ENCODE results near the gene TENM3.

TENM3 gene

DNA sequence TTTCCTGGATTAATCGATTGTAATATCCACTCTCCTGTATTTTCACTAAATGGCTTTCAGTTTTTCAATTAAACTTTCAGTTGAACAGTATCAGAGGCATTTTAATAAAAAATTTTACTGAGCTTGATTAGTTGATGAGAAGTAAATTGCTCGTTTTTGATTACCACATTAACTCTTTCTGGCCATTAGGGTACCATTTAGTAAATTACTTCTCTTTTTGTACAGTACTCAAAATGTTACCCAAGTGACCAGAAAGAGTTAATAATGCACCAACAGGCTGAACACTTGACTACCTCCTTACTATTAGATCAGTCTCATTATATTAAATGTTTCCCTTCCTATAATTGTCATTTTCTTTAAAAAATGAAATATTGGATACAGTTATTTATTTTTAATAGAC lies 289.2 kb downstream of the TENM3 start:
- no peak for DNase-seq

DNA sequence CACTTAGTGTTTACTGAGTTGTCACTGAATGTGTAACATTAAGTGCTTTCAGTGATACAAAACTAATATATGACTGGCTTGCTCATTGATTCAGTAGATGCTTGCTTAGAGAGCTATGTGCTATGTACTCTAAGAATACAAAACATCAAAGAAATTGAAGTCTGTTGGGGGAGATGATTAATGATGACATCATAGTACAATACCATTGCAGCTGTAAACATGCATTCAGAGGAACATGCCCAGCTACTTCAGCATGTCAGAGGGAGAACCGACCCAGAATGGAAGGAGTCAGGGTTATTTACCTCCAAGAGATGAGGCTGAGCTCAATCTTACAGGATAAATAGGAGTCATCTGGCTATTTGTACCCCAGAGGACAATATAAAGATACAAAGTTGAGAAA lies 290.8 kb downstream of the TENM3 start:
- DNase-seq = no peak

DNA sequence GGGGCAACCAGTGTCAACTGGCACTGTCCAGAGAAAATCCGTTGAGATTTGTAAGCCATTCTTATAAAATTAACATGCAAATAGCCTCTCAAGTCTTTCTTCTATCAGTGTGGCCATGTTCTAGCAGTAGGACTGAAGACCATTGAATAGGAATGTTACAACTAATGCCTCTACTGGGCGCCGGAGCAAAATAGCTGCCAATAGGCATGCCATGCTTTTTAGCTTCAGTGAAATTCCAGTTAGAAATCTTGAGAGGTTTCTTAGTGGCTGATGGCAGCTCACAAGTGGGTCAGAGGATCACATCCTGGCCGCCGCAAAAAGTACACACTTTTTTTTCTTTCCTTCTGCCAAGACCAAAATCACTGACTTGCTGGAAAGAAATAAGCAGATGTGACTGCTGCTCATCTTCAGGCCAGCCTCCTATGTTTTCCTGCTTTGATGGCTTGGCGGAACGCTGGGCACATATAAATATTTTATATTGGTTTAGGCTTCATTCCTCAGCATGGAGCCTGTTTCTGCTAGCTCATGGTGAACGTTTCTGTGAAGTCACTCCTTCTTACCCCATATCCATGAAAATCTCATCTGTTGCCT lies 293.1 kb downstream of the TENM3 start:
- no peak for DNase-seq

DNA sequence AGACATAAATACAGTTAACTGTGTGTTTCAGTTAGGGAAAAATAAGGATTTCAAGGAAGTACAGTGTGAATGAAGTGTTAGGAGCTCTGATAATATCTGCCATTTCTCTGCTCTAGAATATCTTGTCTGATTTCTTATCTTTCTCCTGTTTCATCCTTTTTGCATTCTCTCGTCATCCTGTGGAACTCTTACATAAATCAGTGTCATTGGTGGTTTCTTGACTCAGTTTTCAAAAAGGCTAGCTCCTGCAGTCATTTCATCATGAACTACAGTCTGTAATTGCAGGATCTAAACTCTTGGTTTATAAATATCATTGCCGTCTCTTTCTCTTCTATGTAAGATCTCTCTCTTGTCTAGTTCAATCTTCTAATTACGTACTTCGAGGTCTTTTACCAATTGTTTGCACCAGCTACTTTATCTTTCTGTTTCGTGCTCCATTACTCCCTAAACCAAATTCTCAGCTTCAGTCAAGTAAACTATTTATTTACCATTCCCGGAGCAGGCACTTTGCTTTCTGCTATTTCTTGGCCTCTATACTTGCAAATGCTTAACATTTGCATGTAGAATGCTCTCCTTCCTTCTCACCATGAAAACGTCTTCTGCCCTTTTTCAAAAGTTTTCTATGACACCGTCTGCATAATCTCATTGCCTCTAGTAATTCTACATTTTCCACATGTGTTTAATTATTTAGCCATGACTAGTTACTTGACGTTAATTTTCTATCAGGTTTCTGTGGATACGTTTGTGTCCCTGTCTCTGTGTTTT lies 294.0 kb downstream of the TENM3 start:
- DNase-seq = no peak

DNA sequence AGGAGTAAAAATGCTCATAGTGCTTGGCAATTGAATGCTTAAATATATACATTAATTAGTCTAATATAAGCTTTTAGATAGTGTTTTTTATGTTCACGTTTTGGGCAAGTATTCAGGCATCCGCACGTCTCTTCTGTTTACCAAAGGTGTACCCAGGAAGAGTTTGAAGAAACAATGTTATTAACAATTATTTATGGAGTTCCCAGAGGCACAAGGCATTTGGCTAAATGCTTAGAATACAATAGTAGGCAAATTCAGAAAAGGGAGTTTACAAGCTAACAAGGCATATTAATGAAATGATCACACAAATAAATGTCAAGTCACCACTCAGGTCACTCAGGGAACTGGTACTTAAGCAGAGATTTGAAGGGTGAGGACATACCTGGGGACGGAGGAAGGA lies 294.8 kb downstream of the TENM3 start:
- DNase-seq = no peak

DNA sequence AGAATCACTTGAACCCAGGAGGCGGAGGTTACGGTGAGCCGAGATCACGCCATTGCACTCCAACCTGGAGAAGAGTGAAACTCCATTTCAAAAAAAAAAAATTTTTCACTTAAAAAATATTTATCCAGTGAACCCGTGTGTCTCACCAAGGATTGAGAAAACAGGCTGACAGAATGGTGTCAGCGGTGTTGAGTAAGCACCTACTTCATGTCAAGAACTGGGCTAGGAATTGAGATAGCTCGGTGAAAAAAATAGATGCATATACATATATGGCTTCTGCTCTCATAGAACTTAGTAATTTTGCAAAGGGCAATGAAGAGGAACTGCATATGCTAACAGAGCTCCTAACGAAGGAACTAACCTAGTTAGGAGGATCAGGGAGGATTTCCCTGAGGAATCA lies 297.3 kb downstream of the TENM3 start:
- no peak for DNase-seq

DNA sequence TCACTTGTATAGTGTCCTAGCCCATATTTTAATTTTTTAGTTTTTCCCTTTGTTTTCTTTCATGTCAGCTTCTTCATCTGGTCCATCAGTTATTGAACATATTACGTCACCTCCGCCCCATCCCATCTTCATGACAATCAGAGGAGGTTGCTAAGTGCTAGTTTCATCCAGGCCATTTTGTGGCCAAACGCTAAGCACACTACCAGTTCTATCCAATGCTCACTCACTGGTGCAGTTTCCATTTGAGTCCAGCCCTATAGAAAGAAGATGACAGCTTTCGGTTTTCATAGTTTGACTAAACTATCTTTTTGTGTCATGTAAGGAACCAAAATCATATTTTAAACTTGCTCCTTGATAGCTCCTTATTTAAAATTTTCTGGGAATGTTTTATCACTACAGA lies 304.2 kb downstream of the TENM3 start:
- DNase-seq = no peak

DNA sequence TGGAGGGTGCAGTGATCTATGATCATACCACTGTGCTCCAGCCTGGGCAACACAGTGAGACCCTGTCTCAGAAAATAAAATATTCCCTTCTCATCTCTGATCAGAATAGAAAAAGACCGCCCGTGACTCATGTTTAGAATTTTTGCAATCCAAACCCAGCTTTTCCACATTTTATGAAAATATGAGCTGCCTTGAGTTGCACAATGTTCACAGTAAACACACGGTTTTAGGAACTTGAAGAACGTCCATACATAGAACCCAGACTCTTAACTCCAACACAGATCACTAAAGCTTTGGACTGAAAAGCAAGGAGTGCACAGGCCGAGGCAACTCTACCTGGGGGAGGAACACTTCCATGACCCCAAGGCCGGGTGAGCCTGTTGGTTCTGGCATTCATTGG lies 305.0 kb downstream of the TENM3 start:
- no peak for DNase-seq

DNA sequence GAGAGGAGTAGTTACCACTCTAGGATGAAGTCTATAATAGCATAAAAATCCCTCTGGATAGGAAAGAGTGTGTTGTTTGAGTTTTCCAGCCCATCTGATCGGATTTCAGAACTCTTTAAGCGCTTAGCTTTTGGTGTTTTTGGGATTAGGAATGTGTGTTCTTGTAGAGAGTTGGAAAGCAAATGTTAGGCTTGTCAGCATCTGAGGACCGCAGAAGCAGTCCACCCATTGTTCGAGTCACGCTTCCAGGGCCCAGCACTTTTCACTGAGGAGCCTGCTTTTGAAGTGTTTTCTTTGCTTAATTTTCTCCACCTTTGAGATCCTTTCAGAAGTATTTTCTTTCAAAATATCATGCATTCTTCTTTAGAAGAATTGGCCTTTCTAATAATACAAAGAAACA lies 306.2 kb downstream of the TENM3 start:
- no peak for DNase-seq

DNA sequence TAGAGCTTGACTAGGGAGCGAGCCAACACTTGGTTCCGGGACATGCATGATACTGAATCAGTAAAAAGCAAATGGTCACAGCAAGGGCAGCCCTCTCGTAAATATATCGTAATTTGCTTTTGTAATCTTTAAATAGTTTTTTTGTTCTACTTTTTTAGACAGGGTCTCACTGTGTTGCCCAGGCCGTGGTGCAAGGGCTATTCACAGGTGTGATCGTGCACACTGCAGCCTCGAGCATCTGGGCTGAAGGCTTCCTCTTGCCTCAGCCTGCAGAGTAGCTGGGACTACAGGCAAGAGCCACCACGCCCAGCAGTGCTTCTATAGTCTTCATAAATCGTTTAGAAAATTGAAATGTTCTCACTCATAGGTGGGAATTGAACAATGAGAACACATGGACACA lies 309.7 kb downstream of the TENM3 start:
- DNase-seq = no peak

DNA sequence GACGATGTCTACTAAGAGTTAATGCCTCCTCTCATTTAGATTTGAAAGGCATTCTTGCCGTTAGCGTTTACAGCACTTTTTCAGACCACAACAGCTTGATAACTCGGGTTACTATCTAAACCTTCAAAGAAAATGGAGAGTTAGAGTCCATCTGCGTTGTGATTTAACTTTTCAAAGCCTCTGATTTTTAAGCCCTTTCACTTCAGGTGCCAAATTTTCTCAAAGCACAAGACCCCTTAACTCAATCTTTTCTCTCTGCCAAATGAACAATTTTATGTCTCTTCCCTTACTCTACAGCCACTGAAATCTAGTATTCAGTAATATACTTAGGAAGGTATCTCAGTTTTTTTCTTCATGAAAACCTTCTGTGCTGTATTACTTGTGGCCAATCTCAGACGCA lies 310.5 kb downstream of the TENM3 start:
- no peak for DNase-seq

DNA sequence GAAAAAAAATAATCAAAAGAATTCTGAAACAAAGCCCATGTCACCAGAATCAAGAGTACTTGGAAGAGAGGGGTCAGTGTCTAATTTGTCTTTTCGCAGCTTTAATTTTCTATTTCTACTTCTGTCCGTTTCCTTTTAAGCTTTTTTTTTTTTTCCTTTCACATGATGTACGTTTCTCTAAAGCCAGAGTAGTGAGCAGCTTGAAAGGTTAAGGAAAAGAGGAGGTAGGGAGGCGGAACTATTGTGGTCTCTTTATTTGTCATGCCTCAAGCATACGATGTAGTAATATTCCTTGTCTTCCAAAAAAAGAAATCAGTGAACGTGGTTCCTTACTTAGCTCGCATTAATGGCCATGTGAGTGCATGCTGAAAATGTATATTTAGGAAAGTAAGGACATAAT lies 311.5 kb downstream of the TENM3 start:
- DNase-seq = no peak

DNA sequence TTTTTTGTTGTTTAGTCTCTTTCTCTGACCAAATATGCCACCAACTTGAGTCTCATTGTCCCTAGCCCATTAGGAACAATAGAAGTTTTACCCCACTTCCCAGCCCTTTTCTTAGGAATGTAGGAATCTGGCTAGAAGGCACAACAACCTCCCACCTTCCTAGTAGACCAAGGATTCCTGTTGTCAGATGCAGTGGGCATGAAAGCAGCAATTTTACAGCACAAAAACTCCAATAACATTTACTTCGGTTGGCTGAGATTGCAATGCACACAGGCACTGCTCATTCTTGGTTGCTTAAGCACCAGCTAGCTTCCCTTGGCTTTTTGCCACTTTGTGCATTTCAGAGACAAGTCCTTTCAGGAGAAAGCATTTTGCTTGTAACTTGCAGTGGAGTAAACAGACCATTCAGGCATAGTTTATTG lies 312.8 kb downstream of the TENM3 start:
- DNase-seq = no peak

DNA sequence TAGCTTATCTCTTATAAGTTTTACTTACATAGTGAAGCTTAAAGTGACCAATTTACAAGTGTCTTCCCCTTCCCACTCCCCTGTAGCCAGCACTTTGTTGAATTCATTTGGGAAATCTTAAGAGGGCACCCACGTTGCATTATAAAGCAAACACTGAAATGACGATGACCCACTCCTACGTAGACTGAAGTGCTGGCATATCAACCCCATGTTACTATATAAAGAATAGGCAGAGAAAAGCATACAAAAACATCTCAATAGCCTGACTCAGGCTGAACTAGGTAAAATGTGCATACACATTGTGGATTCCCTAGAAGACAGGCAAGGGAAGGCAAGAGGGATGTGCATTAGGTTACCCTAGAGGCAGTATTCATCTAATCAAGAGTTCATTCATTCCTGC lies 313.4 kb downstream of the TENM3 start:
- no peak for DNase-seq

DNA sequence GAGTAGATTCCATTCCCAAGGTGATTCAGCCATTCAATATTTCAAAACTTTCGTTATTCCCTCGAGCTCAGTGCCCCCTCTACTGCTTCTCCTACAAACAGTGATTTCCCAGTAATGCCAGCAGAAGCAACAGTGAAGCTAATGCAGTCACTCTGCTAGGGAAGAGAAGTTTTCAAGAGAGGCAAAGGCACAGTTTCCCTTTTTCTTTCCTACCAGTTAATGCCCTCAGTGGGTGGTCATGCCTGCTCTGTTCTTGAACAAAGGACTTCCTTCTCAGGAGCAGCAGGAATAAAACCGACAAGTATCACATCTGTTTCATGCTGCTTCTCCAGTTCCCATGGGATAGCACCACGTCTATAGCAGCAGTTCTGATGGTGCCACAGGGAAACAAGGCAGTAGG lies 317.2 kb downstream of the TENM3 start:
- DNase-seq = no peak

DNA sequence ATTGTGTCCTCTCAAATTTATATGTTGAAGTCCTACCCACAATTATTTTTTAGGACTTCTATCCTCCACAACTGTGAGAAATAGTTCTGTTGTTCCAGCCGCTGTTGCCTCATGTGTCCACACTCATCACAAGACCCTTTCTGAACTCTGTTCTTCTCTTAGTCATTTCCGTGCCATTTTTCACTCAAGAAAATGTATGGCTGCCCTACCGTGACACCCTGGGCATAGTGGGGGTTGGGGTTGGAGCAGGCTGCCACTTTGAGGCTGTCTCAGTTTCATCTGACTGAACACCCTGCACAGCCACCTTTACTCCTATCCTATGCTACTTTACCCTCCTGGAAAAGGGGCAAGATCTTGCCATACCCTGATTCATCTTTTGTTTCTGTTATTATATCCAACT lies 319.1 kb downstream of the TENM3 start:
- DNase-seq = no peak

DNA sequence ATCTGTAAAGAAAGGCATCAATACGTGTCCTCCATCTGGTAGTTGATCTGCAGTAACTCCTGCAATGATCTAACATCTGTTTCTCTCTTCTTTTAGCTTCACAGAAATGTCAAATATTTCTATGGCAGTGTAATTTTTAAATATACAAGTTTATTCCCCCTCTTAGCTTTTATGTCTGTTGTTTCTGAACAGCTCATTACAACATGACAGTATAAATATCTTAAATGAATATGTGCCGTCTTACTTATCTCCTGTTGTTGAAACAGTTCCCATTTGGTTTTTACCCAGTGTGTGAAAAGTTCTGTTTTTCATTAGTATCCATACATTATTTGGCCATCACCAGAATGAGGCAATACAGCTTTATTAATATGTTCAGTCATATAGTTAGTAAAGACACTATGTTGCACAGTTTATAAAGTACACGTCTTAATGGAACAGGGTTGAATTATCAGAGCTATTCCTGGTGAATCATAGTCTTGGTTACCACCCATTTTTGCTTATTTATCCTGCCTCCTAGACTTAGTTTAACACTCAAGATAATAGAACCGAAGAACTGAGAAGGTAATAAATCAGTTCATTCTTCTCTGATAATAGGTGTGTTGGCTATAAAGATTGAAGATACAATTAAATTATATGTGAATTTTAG lies 321.6 kb downstream of the TENM3 start:
- no peak for DNase-seq

DNA sequence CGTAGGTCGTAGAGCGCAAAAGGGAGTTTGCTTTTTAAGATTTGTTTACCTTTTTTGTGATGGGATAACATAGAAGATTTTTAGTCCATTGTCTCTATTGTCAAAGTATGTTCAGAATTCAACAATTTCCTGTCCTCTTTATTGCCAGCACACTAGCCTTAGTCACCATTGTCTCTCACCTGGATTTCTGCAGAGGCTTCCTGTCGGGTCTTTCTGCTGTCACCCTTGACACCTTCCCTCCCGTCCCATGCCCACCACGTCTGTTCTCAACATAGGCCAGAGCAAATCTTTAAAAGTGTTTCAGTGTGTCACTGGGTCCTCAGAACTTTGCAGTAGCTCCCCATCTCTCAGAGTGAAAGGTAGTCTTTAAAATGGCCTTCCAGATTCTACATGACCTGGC lies 323.9 kb downstream of the TENM3 start:
- DNase-seq = no peak

DNA sequence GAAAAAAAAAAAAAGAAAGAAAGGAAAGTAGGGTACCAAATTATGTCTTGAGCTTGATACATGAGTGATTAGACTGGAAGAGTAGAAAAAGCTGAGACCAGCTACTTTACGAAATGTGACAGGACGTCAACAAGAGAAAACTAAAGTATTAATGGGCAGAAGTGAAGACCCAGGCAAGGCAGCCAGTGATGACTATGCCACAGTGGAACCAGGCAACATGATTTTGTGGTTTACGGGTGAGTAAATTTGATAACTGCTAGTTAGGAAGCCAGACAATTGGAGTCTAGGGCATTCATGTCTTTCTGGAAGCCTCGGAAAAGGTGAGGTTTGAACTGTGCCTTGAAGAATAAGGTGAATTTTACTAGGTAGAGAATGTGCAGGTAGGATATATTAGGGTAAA lies 326.4 kb downstream of the TENM3 start:
- DNase-seq = no peak

DNA sequence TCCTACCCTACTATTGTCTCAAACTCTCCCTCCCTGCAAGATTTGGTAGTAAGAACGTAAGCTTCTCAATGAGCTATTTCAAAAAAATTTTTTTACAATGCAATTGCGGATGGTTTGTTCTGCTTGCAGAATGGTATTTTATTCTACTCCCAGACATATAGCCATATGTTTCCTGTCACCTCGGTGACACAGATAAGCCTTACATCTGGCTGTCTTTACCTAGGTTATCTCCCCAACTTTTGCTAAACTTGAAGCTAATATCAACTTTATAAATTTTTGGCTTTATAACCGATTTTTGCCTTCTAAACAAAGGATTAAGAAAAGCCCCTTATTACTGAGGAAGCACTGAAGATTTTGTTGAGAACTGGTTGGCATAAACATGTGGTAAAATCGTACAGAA lies 331.5 kb downstream of the TENM3 start:
- no peak for DNase-seq

DNA sequence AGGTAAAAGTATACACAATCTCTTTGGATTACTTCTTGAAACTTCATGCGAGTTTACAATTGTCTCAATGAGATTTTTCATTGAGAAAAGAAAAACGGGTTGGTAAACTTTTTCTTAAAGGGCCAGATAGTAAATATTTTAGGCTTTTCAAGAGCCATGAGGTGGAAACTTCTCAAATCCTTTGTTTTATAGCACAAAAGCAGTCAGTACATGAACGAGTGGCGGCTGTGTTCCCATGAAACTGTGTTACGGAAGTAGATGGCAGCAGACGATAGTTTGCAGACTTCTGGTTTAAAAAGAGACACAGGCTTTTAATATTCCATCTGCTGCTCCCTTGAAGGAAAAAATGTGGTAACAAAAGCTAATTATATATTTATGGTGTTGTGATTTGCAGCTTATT lies 332.0 kb downstream of the TENM3 start:
- DNase-seq = no peak

DNA sequence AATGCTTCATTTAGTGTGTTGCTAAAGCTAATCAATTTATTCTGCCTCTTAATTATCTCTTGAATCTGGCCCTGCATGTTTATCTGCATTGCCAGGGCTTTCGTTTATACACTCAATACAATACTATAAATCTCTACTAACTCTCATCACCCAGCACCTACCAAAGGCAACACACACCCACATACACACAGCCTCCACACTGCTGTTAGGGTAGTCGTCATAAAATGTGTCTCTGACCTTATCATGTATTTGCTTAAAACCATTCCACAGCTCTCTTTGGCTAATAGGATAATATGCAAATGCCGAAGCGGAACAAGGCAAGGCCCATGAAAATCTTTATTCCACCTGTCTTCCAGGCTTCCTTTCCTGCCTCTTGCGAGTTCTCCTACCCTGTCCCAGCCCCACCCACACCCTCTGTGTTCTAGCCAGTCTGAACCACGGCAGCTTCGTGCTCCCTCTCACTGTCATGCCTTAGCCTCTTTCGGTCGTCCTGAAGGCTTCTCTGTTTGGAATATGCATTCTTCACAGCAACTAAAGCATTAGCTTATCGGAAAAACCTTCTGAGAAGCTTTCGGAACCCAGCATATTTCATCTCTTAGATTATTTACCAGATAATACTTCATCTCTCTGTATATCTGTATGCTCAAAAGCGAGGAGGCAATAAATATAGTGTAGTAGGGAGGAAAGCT lies 333.5 kb downstream of the TENM3 start:
- DNase-seq = no peak

DNA sequence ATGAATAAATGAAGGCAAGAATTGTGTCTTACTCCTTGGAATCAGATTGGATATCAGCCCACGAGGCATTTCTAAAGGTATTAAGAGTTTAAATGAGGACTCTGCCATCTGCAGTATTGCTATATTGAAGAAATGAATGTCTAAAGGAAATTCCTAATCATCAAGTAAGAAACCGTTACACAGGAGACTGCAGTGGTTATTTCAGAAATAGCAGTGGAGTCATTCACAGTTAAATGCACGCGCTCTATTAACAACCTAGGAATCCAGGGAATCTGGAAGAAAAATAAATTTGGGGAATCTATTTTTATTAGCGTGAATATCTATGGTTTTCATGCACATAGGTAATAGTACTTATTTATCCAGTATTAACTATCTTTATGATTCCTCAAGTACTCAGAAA lies 334.2 kb downstream of the TENM3 start:
- DNase-seq = no peak

DNA sequence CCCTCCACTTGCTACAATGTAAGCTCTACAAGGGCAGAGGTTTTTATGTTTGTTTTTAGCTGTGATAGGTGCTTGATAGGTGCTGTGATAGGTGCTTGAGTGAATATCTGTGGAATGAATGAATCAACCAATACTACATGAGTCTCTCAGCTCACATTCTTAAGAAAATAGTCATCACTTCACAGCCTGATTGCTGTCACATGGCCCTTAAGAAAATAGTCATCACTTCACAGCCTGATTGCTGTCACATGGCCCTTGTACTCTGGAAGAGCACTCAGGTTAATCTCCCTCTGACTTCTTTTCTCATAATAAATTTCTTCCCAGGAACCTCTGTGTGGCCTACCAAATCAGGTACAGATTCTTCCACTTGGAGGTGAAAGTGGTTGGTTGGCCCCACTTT lies 335.2 kb downstream of the TENM3 start:
- no peak for DNase-seq
